H9 (cell line): ENCODE results near the gene RPRD1B. TPM values are rescaled to one million over a fixed set of nuclear protein-coding genes. Genes with fewer than 3 reads are reported as not detected.

Experiments used
- DNase-seq: peaks from one replicate; pipeline ENCODE4 v3.0.0-alpha.2; 2017
- H2AFZ ChIP-seq: one replicate; pipeline ENCODE4 v1.6.1; 2013; ENCODE audit warnings: mild to moderate bottlenecking, low read length, control low read depth, moderate library complexity
- H2AK5ac ChIP-seq: 2 replicates; pipeline ENCODE4 v1.6.1; 2013; ENCODE audit warnings: low read length, control low read depth, mixed read lengths; ENCODE audit not compliant: insufficient read length
- H2BK120ac ChIP-seq: one replicate; pipeline ENCODE4 v1.6.1; 2013; ENCODE audit warnings: low read depth, mild to moderate bottlenecking, low read length, control low read depth, inconsistent platforms; ENCODE audit not compliant: poor library complexity, severe bottlenecking
- H2BK12ac ChIP-seq: 2 replicates; pipeline ENCODE4 v1.6.1; 2013; ENCODE audit warnings: low read length, control low read depth, mixed read lengths, low read depth; ENCODE audit not compliant: insufficient read length
- H2BK15ac ChIP-seq: 2 replicates; pipeline ENCODE4 v1.6.1; 2013; ENCODE audit warnings: low read depth, low read length, control low read depth
- H2BK20ac ChIP-seq: one replicate; pipeline ENCODE4 v1.6.1; 2013; ENCODE audit warnings: low read depth, mild to moderate bottlenecking, low read length, control low read depth, inconsistent platforms; ENCODE audit not compliant: poor library complexity, severe bottlenecking
- H2BK5ac ChIP-seq: 2 replicates; pipeline ENCODE4 v1.6.1; 2013; ENCODE audit warnings: low read length, control low read depth, mixed read lengths; ENCODE audit not compliant: insufficient read length
- H3K14ac ChIP-seq: 2 replicates; pipeline ENCODE4 v1.6.1; 2013; ENCODE audit warnings: low read length, control low read depth; ENCODE audit not compliant: insufficient read depth
- H3K18ac ChIP-seq: 2 replicates; pipeline ENCODE4 v1.6.1; 2013; ENCODE audit warnings: low read depth, mild to moderate bottlenecking, mixed read lengths, low read length, control low read depth; ENCODE audit not compliant: insufficient read length
- H3K23ac ChIP-seq: 2 replicates; pipeline ENCODE4 v1.6.1; 2013; ENCODE audit warnings: low read length, control low read depth, mixed read lengths, low read depth; ENCODE audit not compliant: insufficient read length
- H3K23me2 ChIP-seq: 2 replicates; pipeline ENCODE4 v1.6.1; 2013; ENCODE audit warnings: low read depth, mild to moderate bottlenecking, mixed read lengths, low read length, control low read depth; ENCODE audit not compliant: insufficient read length, poor library complexity, severe bottlenecking
- H3K27ac ChIP-seq: 2 replicates; pipeline ENCODE4 v1.5.1; 2013; ENCODE audit warnings: low read length, control low read depth, mixed read lengths, low read depth; ENCODE audit not compliant: insufficient read length
- H3K27me3 ChIP-seq: 2 replicates; pipeline ENCODE4 v1.6.1; 2013; ENCODE audit warnings: low read length, control low read depth, inconsistent platforms; ENCODE audit not compliant: insufficient read depth
- H3K4ac ChIP-seq: 2 replicates; pipeline ENCODE4 v1.6.1; 2013; ENCODE audit warnings: low read depth, mild to moderate bottlenecking, control low read depth, inconsistent platforms, low read length, moderate library complexity
- H3K4me1 ChIP-seq: 2 replicates; pipeline ENCODE4 v1.6.1; 2013; ENCODE audit warnings: low read length, control low read depth, inconsistent platforms; ENCODE audit not compliant: insufficient read depth
- H3K4me2 ChIP-seq: 2 replicates; pipeline ENCODE4 v1.6.1; 2013; ENCODE audit warnings: low read length, control low read depth, mixed read lengths; ENCODE audit not compliant: insufficient read length, insufficient read depth
- H3K56ac ChIP-seq: 2 replicates; pipeline ENCODE4 v1.6.1; 2013; ENCODE audit warnings: low read depth, mild to moderate bottlenecking, mixed read lengths, low read length, control low read depth; ENCODE audit not compliant: insufficient read length
- H3K79me1 ChIP-seq: 2 replicates; pipeline ENCODE4 v1.6.1; 2013; ENCODE audit warnings: low read depth, mild to moderate bottlenecking, moderate library complexity, low read length, control low read depth, inconsistent platforms; ENCODE audit not compliant: insufficient read depth, poor library complexity, severe bottlenecking
- H3K79me2 ChIP-seq: 2 replicates; pipeline ENCODE4 v1.6.1; 2013; ENCODE audit warnings: low read length, control low read depth, inconsistent platforms; ENCODE audit not compliant: insufficient read depth
- H3K9ac ChIP-seq: 2 replicates; pipeline ENCODE4 v1.6.1; 2013; ENCODE audit warnings: low read length, control low read depth, mixed read lengths; ENCODE audit not compliant: insufficient read length; ENCODE audit errors: extremely low read depth
- H3K9me3 ChIP-seq: one replicate; pipeline ENCODE4 v1.6.1; 2013; ENCODE audit warnings: low read depth, low read length, inconsistent platforms; ENCODE audit not compliant: control insufficient read depth
- H3T11ph ChIP-seq: one replicate; pipeline ENCODE4 v1.6.1; 2013; ENCODE audit warnings: mild to moderate bottlenecking, low read length, control low read depth, inconsistent platforms
- H4K20me1 ChIP-seq: one replicate; pipeline ENCODE4 v1.6.1; 2013; ENCODE audit not compliant: control insufficient read depth, insufficient read length, insufficient read depth
- H4K5ac ChIP-seq: 2 replicates; pipeline ENCODE4 v1.6.1; 2013; ENCODE audit warnings: low read depth, mild to moderate bottlenecking, mixed read lengths, low read length, control low read depth; ENCODE audit not compliant: insufficient read length
- H4K8ac ChIP-seq: replicated peaks from 2 replicates; pipeline ENCODE4 v1.6.1; 2013; ENCODE audit warnings: low read length, control low read depth, mixed read lengths, low read depth; ENCODE audit not compliant: insufficient read length
- H4K91ac ChIP-seq: 2 replicates; pipeline ENCODE4 v1.6.1; 2013; ENCODE audit warnings: low read depth, mild to moderate bottlenecking, moderate library complexity, mixed read lengths, low read length, control low read depth; ENCODE audit not compliant: insufficient read length
- H3K27ac Mint-ChIP-seq, 3 experiments: 2 replicates in 2 of 3; 3 replicates in 1 of 3; pipeline ENCODE4 v1.8.0; 2020 to 2021; ENCODE audit warnings: mixed read lengths in 3 of 3, mild to moderate bottlenecking in 1 of 3, moderate library complexity in 1 of 3
- H3K27me3 Mint-ChIP-seq: 2 replicates; pipeline ENCODE4 v1.8.0; 2021; ENCODE audit warnings: low read depth, mild to moderate bottlenecking, moderate library complexity, mixed read lengths
- H3K36me3 Mint-ChIP-seq, 3 experiments: 2 replicates in 2 of 3; 3 replicates in 1 of 3; pipeline ENCODE4 v1.8.0; 2020 to 2021; ENCODE audit warnings: low read depth in 3 of 3, mixed read lengths in 3 of 3; ENCODE audit not compliant: insufficient read depth in 1 of 3
- H3K4me1 Mint-ChIP-seq, 2 experiments: 2 replicates each; pipeline ENCODE4 v1.8.0; 2020; ENCODE audit warnings: mixed read lengths in 2 of 2
- H3K4me3 Mint-ChIP-seq, 2 experiments: 2 replicates in 1 of 2; 3 replicates in 1 of 2; pipeline ENCODE4 v1.8.0; 2020 to 2021; ENCODE audit warnings: mild to moderate bottlenecking in 2 of 2, mixed read lengths in 2 of 2, moderate library complexity in 1 of 2
- H3K9me3 Mint-ChIP-seq, 2 experiments: 2 replicates in 1 of 2; 3 replicates in 1 of 2; pipeline ENCODE4 v1.8.0; 2020; ENCODE audit warnings: mild to moderate bottlenecking in 2 of 2, mixed read lengths in 2 of 2, moderate library complexity in 1 of 2
- CTCF ChIP-seq: fragments of 200-600 bp; sonication (generic); conservative IDR thresholded peaks from 3 replicates; pipeline ENCODE4 v1.8.0; 2021; ENCODE audit warnings: antibody characterized with exemption, mild to moderate bottlenecking
- WGBS: extraction: QIAGEN DNeasy Blood & Tissue Kit; methylation state at CpG from one replicate; pipeline ENCODE4 v1.1.7; 2013; ENCODE audit warnings: missing lambda C conversion rate, low lambda C conversion rate, mixed read lengths; ENCODE audit not compliant: insufficient read length; ENCODE audit errors: extremely low coverage; 5-methylcytosine and 5-hydroxymethylcytosine counted together
- total RNA-seq: library from RNA; stranded (reverse); gene quantifications from 2 replicates; pipeline ENCODE4 v1.2.1, GENCODE V29; 2021

The RPRD1B gene
- total RNA-seq, 1 experiment from 2014 or later = 34.3 TPM

GRCh38 chr20:38136421-38137245, 103.1 kb downstream of the RPRD1B start:
- Histone ChIP-seq H2BK15ac (no peak overlapping the region), H2BK5ac (no peak overlapping the region), H3K4me1 (no peaks in the 10 kb centered on the region), H2BK20ac (no peak overlapping the region), H2BK120ac (no peak overlapping the region), H3K23me2 (no peaks in the 10 kb centered on the region), H2AFZ (no peak overlapping the region), H3K27ac (no peak overlapping the region), H4K91ac (no peak overlapping the region), H3K4ac (no peak overlapping the region), H3K79me1 (no peaks in the 10 kb centered on the region), H3K14ac (no peak overlapping the region), H3K18ac (no peak overlapping the region), H3K79me2 (no peaks in the 10 kb centered on the region), H4K20me1 (no peaks in the 10 kb centered on the region), H3K27me3 (no peaks in the 10 kb centered on the region), H3K9me3 (no peaks in the 10 kb centered on the region), H4K8ac (no peak overlapping the region), H2BK12ac (no peak overlapping the region), H3K9ac (no peak overlapping the region), H3T11ph (no peak overlapping the region), H3K56ac (no peak overlapping the region), H3K4me2 (no peak overlapping the region), H2AK5ac (no peak overlapping the region), H4K5ac (no peak overlapping the region), H3K23ac (no peak overlapping the region)
- TF ChIP-seq CTCF = no peak
- no peak overlapping the region for H3K27ac Mint-ChIP-seq
- no peaks in the 10 kb centered on the region; the same call in none of the 2 replicates for H3K27me3 Mint-ChIP-seq
- H3K9me3 Mint-ChIP-seq = no peaks in the 10 kb centered on the region
- no peaks in the 10 kb centered on the region for H3K36me3 Mint-ChIP-seq
- DNase-seq = no peak
- H3K4me3 Mint-ChIP-seq = no peak overlapping the region
- WGBS = no CpG with 5 or more reads among the region's 14 CpGs
- H3K4me1 Mint-ChIP-seq = peaks cover 12 to 13% of the 10 kb centered on the region in 2 experiments
